Measurements from ENCODE around the gene ATP2B3.

ATP2B3 gene

GRCh38 chrX:153504445-153505016 is 12.9 kb upstream of the ATP2B3 start:
- Histone ChIP-seq H3K36me3 (ENCODE audit: insufficient read depth, low read length) (no peaks in the 10 kb centered on the region), H3K4me3 (ENCODE audit: low read length) (no peak overlapping the region), H3K9me3 (ENCODE audit: low read length) (no peaks in the 10 kb centered on the region), H3K27me3 (ENCODE audit: insufficient read depth, low read length) (peaks cover 6% of the 10 kb centered on the region), H3K4me1 (ENCODE audit: insufficient read depth, low read length) (no peaks in the 10 kb centered on the region), H2AFZ (ENCODE audit: low read depth, low read length) (no peak overlapping the region)

- Histone ChIP-seq H3K9me3 (ENCODE audit: low read length) (no peaks in the 10 kb centered on the region), H2AFZ (ENCODE audit: low read depth, low read length) (no peak overlapping the region), H3K27me3 (ENCODE audit: insufficient read depth, low read length) (peaks cover 8% of the 10 kb centered on the region), H3K36me3 (ENCODE audit: insufficient read depth, low read length) (no peaks in the 10 kb centered on the region), H3K4me3 (ENCODE audit: low read length) (no peak overlapping the region), H3K4me1 (ENCODE audit: insufficient read depth, low read length) (no peaks in the 10 kb centered on the region)
These were observed 12.1 kb upstream of the ATP2B3 start for GRCh38 chrX:153505361-153505760.

- Histone ChIP-seq H3K4me1 (ENCODE audit: insufficient read depth, low read length) (no peaks in the 10 kb centered on the region), H3K9me3 (ENCODE audit: low read length) (no peaks in the 10 kb centered on the region), H3K27me3 (ENCODE audit: insufficient read depth, low read length) (peaks cover 16% of the 10 kb centered on the region), H2AFZ (ENCODE audit: low read depth, low read length) (no peak overlapping the region), H3K4me3 (ENCODE audit: low read length) (no peak overlapping the region), H3K36me3 (ENCODE audit: insufficient read depth, low read length) (no peaks in the 10 kb centered on the region)
These were observed 9.8 kb upstream of the ATP2B3 start for GRCh38 chrX:153507484-153508178.

DNA sequence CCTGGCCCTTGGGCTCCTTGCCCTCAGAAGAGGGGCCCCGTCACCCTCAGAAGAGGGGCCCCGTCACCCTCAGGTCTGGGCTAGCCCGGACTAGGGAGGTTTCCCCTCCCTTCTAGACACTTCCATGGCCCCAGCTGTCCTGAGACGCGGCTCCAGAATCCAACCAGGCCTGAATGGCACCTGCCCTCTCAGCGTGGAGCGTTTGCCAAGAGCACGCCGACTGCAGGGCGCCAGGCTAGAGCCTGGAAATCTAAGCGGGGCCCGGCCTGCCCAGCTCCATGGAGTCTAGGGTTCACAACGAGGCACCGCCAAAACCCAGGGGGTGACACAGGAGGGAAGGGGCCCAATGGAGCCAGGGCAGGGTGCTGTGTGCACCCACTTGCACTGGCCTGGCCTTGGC is 7.8 kb upstream of the ATP2B3 start:
- Histone ChIP-seq H2AFZ (ENCODE audit: low read depth, low read length) (no peak overlapping the region), H3K4me3 (ENCODE audit: low read length) (no peak overlapping the region), H3K36me3 (ENCODE audit: insufficient read depth, low read length) (no peaks in the 10 kb centered on the region)

GRCh38 chrX:153510383-153510782 is 7.1 kb upstream of the ATP2B3 start:
- no peaks in the 10 kb centered on the region for H3K4me1 ChIP-seq (ENCODE audit: insufficient read depth, low read length)
- peaks cover 23% of the 10 kb centered on the region for H3K27me3 ChIP-seq (ENCODE audit: insufficient read depth, low read length)
- no peak overlapping the region for H2AFZ ChIP-seq (ENCODE audit: low read depth, low read length)
- no peaks in the 10 kb centered on the region for H3K9me3 ChIP-seq (ENCODE audit: low read length)
- H3K36me3 ChIP-seq (ENCODE audit: insufficient read depth, low read length): no peaks in the 10 kb centered on the region
- H3K4me3 ChIP-seq (ENCODE audit: low read length): no peak overlapping the region

More for the DNA sequence above, 7.8 kb upstream of the ATP2B3 start:
- no peaks in the 10 kb centered on the region for H3K9me3 ChIP-seq (ENCODE audit: low read length)
- peaks cover 16% of the 10 kb centered on the region for H3K27me3 ChIP-seq (ENCODE audit: insufficient read depth, low read length)
- no peaks in the 10 kb centered on the region for H3K4me1 ChIP-seq (ENCODE audit: insufficient read depth, low read length)

GRCh38 chrX:153511784-153512500 is 5.5 kb upstream of the ATP2B3 start:
- Histone ChIP-seq H3K27me3 (ENCODE audit: insufficient read depth, low read length) (peaks cover 34% of the 10 kb centered on the region), H3K36me3 (ENCODE audit: insufficient read depth, low read length) (no peaks in the 10 kb centered on the region), H3K4me3 (ENCODE audit: low read length) (no peak overlapping the region), H2AFZ (ENCODE audit: low read depth, low read length) (no peak overlapping the region), H3K9me3 (ENCODE audit: low read length) (no peaks in the 10 kb centered on the region), H3K4me1 (ENCODE audit: insufficient read depth, low read length) (no peaks in the 10 kb centered on the region)

GRCh38 chrX:153512501-153512893 is 4.9 kb upstream of the ATP2B3 start:
- Histone ChIP-seq H3K9me3 (ENCODE audit: low read length) (no peaks in the 10 kb centered on the region), H2AFZ (ENCODE audit: low read depth, low read length) (no peak overlapping the region), H3K4me3 (ENCODE audit: low read length) (no peak overlapping the region), H3K27me3 (ENCODE audit: insufficient read depth, low read length) (peaks cover 36% of the 10 kb centered on the region), H3K4me1 (ENCODE audit: insufficient read depth, low read length) (no peaks in the 10 kb centered on the region), H3K36me3 (ENCODE audit: insufficient read depth, low read length) (no peaks in the 10 kb centered on the region)

DNA sequence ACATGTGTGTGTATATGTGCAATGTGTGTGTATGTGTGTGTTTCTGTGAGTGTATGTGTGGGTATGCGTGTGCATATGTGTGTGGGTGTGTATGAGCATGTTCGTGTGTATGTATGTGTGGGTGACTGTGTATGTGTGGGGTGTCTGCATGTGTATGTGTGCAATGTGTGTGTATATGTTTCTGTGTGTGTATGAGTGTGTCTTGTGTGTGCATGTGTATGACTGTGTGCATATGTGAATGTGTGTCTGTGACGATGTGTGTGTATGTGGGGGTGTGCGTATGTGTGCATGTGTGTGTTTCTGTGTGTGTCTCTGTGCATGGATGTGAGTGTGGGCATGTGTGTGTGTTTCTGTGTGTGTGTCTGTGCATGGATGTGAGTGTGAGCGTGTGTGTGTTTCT is 4.2 kb upstream of the ATP2B3 start:
- Histone ChIP-seq H3K4me3 (ENCODE audit: low read length) (no peak overlapping the region), H3K36me3 (ENCODE audit: insufficient read depth, low read length) (no peaks in the 10 kb centered on the region), H3K9me3 (ENCODE audit: low read length) (no peaks in the 10 kb centered on the region), H3K27me3 (ENCODE audit: insufficient read depth, low read length) (peaks cover 38% of the 10 kb centered on the region), H3K4me1 (ENCODE audit: insufficient read depth, low read length) (no peaks in the 10 kb centered on the region), H2AFZ (ENCODE audit: low read depth, low read length) (no peak overlapping the region)

GRCh38 chrX:153514259-153514658 is 3.2 kb upstream of the ATP2B3 start:
- no peaks in the 10 kb centered on the region for H3K9me3 ChIP-seq (ENCODE audit: low read length)
- no peaks in the 10 kb centered on the region for H3K36me3 ChIP-seq (ENCODE audit: insufficient read depth, low read length)
- no peak overlapping the region for H3K4me3 ChIP-seq (ENCODE audit: low read length)
- no peaks in the 10 kb centered on the region for H3K4me1 ChIP-seq (ENCODE audit: insufficient read depth, low read length)
- no peak overlapping the region for H2AFZ ChIP-seq (ENCODE audit: low read depth, low read length)
- peaks cover 48% of the 10 kb centered on the region for H3K27me3 ChIP-seq (ENCODE audit: insufficient read depth, low read length)

GRCh38 chrX:153515435-153515834 is 2.0 kb upstream of the ATP2B3 start:
- Histone ChIP-seq H3K27me3 (ENCODE audit: insufficient read depth, low read length) (peaks cover 48% of the 10 kb centered on the region), H3K9me3 (ENCODE audit: low read length) (no peaks in the 10 kb centered on the region), H2AFZ (ENCODE audit: low read depth, low read length) (no peak overlapping the region), H3K4me3 (ENCODE audit: low read length) (no peak overlapping the region), H3K4me1 (ENCODE audit: insufficient read depth, low read length) (no peaks in the 10 kb centered on the region), H3K36me3 (ENCODE audit: insufficient read depth, low read length) (no peaks in the 10 kb centered on the region)

DNA sequence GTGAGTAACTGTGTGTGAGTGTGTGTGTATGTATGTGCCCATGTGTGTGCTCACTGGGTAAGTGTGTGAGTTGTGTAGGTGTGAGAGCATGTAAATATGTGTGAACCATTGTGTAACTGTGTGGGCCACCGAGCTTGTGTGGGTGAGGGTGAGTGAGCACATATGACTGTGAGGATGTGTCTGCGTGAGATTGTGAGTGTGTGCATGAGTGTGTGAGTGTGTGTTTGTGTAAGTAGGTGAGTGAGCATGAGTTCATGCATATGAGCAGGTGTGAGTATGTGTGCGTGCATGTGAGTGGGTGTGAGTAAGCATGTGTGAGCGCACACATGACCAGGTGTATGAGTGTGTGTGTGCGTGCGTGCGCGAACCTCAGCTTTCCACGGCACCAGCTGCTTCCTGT is 1.4 kb upstream of the ATP2B3 start:
- peaks cover 49% of the 10 kb centered on the region for H3K27me3 ChIP-seq (ENCODE audit: insufficient read depth, low read length)
- H3K4me1 ChIP-seq (ENCODE audit: insufficient read depth, low read length): no peaks in the 10 kb centered on the region
- no peak overlapping the region for H3K4me3 ChIP-seq (ENCODE audit: low read length)
- no peaks in the 10 kb centered on the region for H3K36me3 ChIP-seq (ENCODE audit: insufficient read depth, low read length)
- no peaks in the 10 kb centered on the region for H3K9me3 ChIP-seq (ENCODE audit: low read length)
- H2AFZ ChIP-seq (ENCODE audit: low read depth, low read length): no peak overlapping the region

DNA sequence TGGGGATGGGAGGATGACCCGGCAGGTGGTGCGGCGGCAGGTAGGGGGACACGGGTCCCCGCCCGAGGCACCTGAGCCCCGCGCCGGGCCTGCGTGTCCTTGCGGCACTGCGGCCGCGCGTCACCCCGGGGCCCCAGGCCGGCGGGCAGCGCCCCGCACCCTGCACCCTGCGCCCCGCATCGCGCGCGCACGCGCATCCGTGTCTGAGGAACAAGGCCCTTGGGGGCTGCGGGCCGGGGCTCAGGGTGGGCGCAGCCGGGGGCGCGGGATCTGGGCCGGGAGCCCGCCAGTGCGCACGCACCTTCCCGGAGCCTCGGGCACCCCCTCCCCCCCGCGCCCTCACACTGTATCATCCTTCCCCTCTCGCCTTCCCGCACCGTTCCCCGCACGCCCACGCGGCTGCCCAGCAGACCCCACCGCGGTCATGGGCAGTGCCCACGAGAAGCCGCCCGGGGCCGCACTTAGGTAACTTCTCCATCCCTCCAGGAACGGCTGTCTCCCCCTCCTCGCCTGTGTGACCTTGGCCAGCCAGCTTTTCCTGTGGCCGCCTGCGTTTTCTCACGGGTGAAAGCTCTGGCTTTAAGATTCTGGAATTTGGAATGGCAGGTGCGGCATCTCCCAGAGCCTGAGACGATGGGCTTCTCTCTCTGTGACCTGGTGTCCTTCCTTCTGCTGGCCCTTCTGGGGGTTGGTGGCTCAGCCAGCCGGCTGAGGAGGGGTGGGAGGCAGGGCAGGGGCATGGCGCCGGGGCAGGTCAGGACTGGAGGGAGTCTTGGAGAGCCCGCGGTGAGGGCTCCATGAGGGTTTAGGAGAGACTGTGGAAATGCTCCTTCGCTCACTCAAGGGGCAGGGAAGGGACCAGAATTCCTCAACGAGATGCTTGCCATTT is 748 bp downstream of the ATP2B3 start:
- H3K9me3 ChIP-seq (ENCODE audit: low read length): no peaks in the 10 kb centered on the region
- H3K36me3 ChIP-seq (ENCODE audit: insufficient read depth, low read length): no peaks in the 10 kb centered on the region
- H2AFZ ChIP-seq (ENCODE audit: low read depth, low read length): no peak overlapping the region
- H3K4me1 ChIP-seq (ENCODE audit: insufficient read depth, low read length): no peaks in the 10 kb centered on the region
- peaks cover 63% of the 10 kb centered on the region for H3K27me3 ChIP-seq (ENCODE audit: insufficient read depth, low read length)
- no peak overlapping the region for H3K4me3 ChIP-seq (ENCODE audit: low read length)
